Measurements from ENCODE around the gene SPDYE5. TPM values are rescaled to one million over a fixed set of nuclear protein-coding genes. Genes with fewer than 3 reads are reported as not detected.
"Not testable (repeated sequence)": the region's sequence is repeated elsewhere in the genome, so short reads cannot be mapped to it uniquely, and the experiment has no call there.

SPDYE5 gene
- total RNA-seq, 1 donor from 2014 or later = not detected

DNA sequence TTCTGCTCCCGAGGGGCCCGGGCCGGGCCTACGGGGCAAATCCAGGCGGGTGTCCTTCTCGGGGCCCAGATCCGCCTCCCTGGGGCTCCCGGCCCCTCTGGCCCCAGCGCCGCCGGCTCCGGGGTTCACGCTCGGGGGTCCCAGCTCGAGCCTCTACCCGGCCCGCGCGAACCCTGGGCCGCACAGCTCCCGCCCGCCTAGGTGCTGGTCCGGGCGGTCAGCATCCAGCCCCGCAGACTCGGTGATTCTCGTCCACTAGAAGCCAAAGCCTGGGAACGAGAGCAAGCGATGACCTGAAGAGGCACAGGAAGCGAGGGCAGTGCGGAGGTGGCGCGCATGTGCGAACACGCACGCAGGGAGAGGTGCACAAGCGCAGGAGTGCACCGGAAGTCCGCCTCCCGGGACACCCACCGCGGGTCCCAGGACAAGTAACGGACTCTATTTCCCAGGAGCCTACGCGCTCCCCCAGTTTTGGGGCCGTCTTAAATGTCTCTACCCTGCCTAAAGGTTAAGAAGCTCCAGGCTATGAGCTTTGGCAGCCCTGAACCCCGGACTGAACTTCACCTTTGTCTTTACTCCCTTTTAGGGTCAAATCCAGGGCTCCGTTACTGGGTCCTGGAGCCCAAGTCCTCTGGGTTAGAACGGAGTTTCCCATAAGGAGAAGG is 6.0 kb upstream of the SPDYE5 start, which contains the start of gene POM121C:
TSS of gene POM121C (minus strand) at position 321 of the 665 bp plus-strand sequence. CDS start 44,803 bp downstream, outside the sequence.
- Histone ChIP-seq H3K4me3 (ENCODE audit: insufficient read depth, low read depth, low read length) (peak within 1 kb of the TSS; percentile 72), H2AFZ (ENCODE audit: low read depth, low read length) (peak within 1 kb of the TSS; percentile 32), H3K4me2 (ENCODE audit: low read length) (peak within 1 kb of the TSS; percentile 90), H3K27ac (ENCODE audit: low read depth, low read length) (peak within 1 kb of the TSS; percentile 76), H3K9ac (ENCODE audit: low read length) (peak within 1 kb of the TSS; percentile 89)
- not testable (repeated sequence) for H3K27me3 Mint-ChIP-seq (ENCODE audit: low read depth, unreplicated experiment); H4K20me1 ChIP-seq (ENCODE audit: insufficient read depth, low read length); H3K4me1 Mint-ChIP-seq (ENCODE audit: low read depth, unreplicated experiment); H3K9me3 Mint-ChIP-seq (ENCODE audit: unreplicated experiment); H3K27me3 ChIP-seq (ENCODE audit: insufficient read depth, low read length); H3K9me3 ChIP-seq (ENCODE audit: insufficient read depth, low read depth, low read length); H3K79me2 ChIP-seq (ENCODE audit: insufficient read depth, low read length); H3K36me3 Mint-ChIP-seq (ENCODE audit: low read depth, unreplicated experiment); H3K4me1 ChIP-seq (ENCODE audit: insufficient read depth, low read length); H3K36me3 ChIP-seq (ENCODE audit: insufficient read depth, low read length); FAIRE-seq
- peak; percentile 81 for DNase-seq (ENCODE audit: low read depth)
- H3K4me3 Mint-ChIP-seq (ENCODE audit: unreplicated experiment) = peak within 1 kb of the TSS; percentile 93
- H3K27ac Mint-ChIP-seq (ENCODE audit: unreplicated experiment) = peak within 1 kb of the TSS; percentile 89

DNA sequence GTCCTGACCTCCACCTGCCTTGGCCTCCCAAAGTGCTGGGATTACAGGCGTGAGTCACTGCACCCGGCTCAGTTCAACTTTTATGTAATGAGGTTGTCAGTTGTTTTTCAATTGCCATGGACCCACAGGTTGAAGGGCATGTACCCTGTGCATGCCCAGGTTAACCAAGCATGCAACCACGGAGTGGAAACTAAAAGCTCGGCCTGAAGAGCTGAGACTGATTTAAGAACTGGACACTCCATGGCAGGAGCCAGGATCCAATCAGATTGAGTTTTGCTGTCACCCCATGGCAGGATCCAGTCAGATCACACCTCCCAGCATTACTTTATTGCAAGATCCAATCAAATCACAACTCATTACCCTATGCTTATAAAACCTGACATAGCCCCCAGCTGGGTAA is 16.9 kb downstream of the SPDYE5 start:
- H3K4me1 ChIP-seq (ENCODE audit: insufficient read depth, low read length); H3K36me3 Mint-ChIP-seq (ENCODE audit: low read depth, unreplicated experiment); H4K20me1 ChIP-seq (ENCODE audit: insufficient read depth, low read length); H3K4me3 Mint-ChIP-seq (ENCODE audit: unreplicated experiment); H3K4me1 Mint-ChIP-seq (ENCODE audit: low read depth, unreplicated experiment); H3K27ac ChIP-seq (ENCODE audit: low read depth, low read length); H3K79me2 ChIP-seq (ENCODE audit: insufficient read depth, low read length); H3K9ac ChIP-seq (ENCODE audit: low read length); H3K9me3 Mint-ChIP-seq (ENCODE audit: unreplicated experiment); H3K4me3 ChIP-seq (ENCODE audit: insufficient read depth, low read depth, low read length); H3K9me3 ChIP-seq (ENCODE audit: insufficient read depth, low read depth, low read length); H3K4me2 ChIP-seq (ENCODE audit: low read length); H3K27me3 Mint-ChIP-seq (ENCODE audit: low read depth, unreplicated experiment); DNase-seq (ENCODE audit: low read depth); H3K27me3 ChIP-seq (ENCODE audit: insufficient read depth, low read length); H3K36me3 ChIP-seq (ENCODE audit: insufficient read depth, low read length); H2AFZ ChIP-seq (ENCODE audit: low read depth, low read length); FAIRE-seq; H3K27ac Mint-ChIP-seq (ENCODE audit: unreplicated experiment): not testable (repeated sequence)

DNA sequence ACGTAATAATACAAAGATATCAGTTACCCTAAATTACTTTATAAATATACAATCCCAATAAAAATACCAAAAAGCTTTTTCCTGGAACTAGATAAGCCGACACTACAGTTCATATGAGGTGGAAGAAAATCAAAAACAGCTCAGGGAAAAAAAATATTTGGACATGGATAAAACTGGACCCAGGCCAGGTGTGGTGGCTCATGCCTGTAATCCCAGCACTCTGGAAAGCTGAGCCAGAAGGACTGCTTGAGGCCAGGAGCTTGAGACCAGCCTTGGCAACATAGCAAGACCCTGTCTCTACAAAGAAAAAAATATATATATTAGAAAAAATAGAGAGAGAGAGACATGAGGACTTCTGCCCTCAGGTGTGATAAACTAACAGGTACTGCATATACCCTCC is 26.7 kb downstream of the SPDYE5 start:
- not testable (repeated sequence) for H3K27ac Mint-ChIP-seq (ENCODE audit: unreplicated experiment); H3K4me1 ChIP-seq (ENCODE audit: insufficient read depth, low read length); H3K9ac ChIP-seq (ENCODE audit: low read length); H3K9me3 Mint-ChIP-seq (ENCODE audit: unreplicated experiment); FAIRE-seq; H3K4me3 ChIP-seq (ENCODE audit: insufficient read depth, low read depth, low read length); H3K9me3 ChIP-seq (ENCODE audit: insufficient read depth, low read depth, low read length); H3K36me3 ChIP-seq (ENCODE audit: insufficient read depth, low read length); DNase-seq (ENCODE audit: low read depth); H3K4me2 ChIP-seq (ENCODE audit: low read length); H3K27me3 ChIP-seq (ENCODE audit: insufficient read depth, low read length); H3K4me3 Mint-ChIP-seq (ENCODE audit: unreplicated experiment); H2AFZ ChIP-seq (ENCODE audit: low read depth, low read length); H3K4me1 Mint-ChIP-seq (ENCODE audit: low read depth, unreplicated experiment); H3K27me3 Mint-ChIP-seq (ENCODE audit: low read depth, unreplicated experiment); H3K27ac ChIP-seq (ENCODE audit: low read depth, low read length)
- peaks cover 17% of the 10 kb centered on the region for H4K20me1 ChIP-seq (ENCODE audit: insufficient read depth, low read length)
- H3K36me3 Mint-ChIP-seq (ENCODE audit: low read depth, unreplicated experiment) = peaks cover 22% of the 10 kb centered on the region
- H3K79me2 ChIP-seq (ENCODE audit: insufficient read depth, low read length) = peaks cover 50% of the 10 kb centered on the region

DNA sequence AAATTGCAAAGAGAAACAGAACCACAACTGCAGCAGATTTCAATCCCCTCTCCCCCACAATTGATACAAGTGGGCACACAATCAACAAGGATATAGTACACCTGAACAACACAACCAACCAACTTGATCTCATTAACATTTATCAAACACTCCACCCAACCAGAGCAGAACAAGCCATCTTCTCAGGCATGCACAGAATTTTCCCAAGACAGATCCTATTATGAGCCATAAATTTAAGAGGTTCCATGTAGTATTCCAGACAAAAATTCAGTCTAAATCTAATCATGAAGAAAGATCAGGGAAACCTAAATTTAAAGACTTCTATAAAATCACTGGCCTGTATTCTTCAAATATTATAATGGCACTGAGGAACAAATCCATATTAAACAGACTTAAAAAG is 29.6 kb downstream of the SPDYE5 start:
- not testable (repeated sequence) for H3K27ac ChIP-seq (ENCODE audit: low read depth, low read length); H3K27me3 ChIP-seq (ENCODE audit: insufficient read depth, low read length); H3K27me3 Mint-ChIP-seq (ENCODE audit: low read depth, unreplicated experiment); H3K4me1 ChIP-seq (ENCODE audit: insufficient read depth, low read length); H3K4me3 ChIP-seq (ENCODE audit: insufficient read depth, low read depth, low read length); FAIRE-seq; H3K9me3 Mint-ChIP-seq (ENCODE audit: unreplicated experiment); H3K4me1 Mint-ChIP-seq (ENCODE audit: low read depth, unreplicated experiment); H3K4me2 ChIP-seq (ENCODE audit: low read length); DNase-seq (ENCODE audit: low read depth); H3K9ac ChIP-seq (ENCODE audit: low read length); H3K9me3 ChIP-seq (ENCODE audit: insufficient read depth, low read depth, low read length); H2AFZ ChIP-seq (ENCODE audit: low read depth, low read length); H3K4me3 Mint-ChIP-seq (ENCODE audit: unreplicated experiment); H3K27ac Mint-ChIP-seq (ENCODE audit: unreplicated experiment)
- peaks cover 74% of the 10 kb centered on the region for H3K79me2 ChIP-seq (ENCODE audit: insufficient read depth, low read length)
- peaks cover 31% of the 10 kb centered on the region for H3K36me3 Mint-ChIP-seq (ENCODE audit: low read depth, unreplicated experiment)
- peaks cover 35% of the 10 kb centered on the region for H4K20me1 ChIP-seq (ENCODE audit: insufficient read depth, low read length)
- peaks cover 14% of the 10 kb centered on the region for H3K36me3 ChIP-seq (ENCODE audit: insufficient read depth, low read length)

DNA sequence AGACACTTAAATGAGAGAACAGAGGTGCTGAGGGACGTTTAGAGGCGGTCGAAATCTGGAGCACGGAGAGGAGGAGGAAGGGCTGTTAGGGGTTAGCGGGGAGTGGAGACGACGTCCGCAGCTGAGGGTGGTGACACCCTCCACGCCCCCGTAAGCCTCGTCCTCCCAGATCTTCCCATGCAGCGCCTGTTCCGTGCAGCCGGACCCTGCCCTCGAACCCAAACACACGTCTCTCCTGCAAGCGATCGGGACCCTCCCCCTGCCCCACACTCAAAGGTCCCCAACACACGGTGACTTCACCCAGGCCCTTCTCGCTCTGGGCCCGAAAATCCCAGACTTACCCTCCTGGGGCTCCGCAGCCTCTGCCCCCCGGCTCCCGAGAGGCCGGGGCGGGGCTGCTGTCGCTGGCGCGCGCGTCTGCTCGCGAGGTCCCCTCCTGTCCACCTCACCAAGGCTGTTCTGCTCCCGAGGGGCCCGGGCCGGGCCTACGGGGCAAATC is 35.2 kb downstream of the SPDYE5 start:
- H3K27ac ChIP-seq (ENCODE audit: low read depth, low read length) = peak overlapping the region; percentile 79
- H3K4me1 ChIP-seq (ENCODE audit: insufficient read depth, low read length); H3K27me3 Mint-ChIP-seq (ENCODE audit: low read depth, unreplicated experiment); FAIRE-seq; H3K9me3 Mint-ChIP-seq (ENCODE audit: unreplicated experiment); DNase-seq (ENCODE audit: low read depth); H3K27me3 ChIP-seq (ENCODE audit: insufficient read depth, low read length); H3K9me3 ChIP-seq (ENCODE audit: insufficient read depth, low read depth, low read length): not testable (repeated sequence)
- peak overlapping the region; percentile 97 for H2AFZ ChIP-seq (ENCODE audit: low read depth, low read length)
- peak overlapping the region; percentile 95 for H3K9ac ChIP-seq (ENCODE audit: low read length)
- Mint-ChIP-seq H3K36me3 (ENCODE audit: low read depth, unreplicated experiment) (peaks cover 18% of the 10 kb centered on the region), H3K27ac (ENCODE audit: unreplicated experiment) (peak overlapping the region; percentile 79), H3K4me3 (ENCODE audit: unreplicated experiment) (peak overlapping the region; percentile 98), H3K4me1 (ENCODE audit: low read depth, unreplicated experiment) (peaks cover 12% of the 10 kb centered on the region)
- H4K20me1 ChIP-seq (ENCODE audit: insufficient read depth, low read length) = peaks cover 33% of the 10 kb centered on the region
- peak overlapping the region; percentile 82 for H3K4me3 ChIP-seq (ENCODE audit: insufficient read depth, low read depth, low read length)
- peaks cover 14% of the 10 kb centered on the region for H3K36me3 ChIP-seq (ENCODE audit: insufficient read depth, low read length)
- H3K79me2 ChIP-seq (ENCODE audit: insufficient read depth, low read length) = peaks cover 49% of the 10 kb centered on the region
- peak overlapping the region; percentile 87 for H3K4me2 ChIP-seq (ENCODE audit: low read length)
